ENCODE results near the gene CLEC2D. TPM values are rescaled to one million over a fixed set of nuclear protein-coding genes. Genes with fewer than 3 reads are reported as not detected.
"Not testable (repeated sequence)": the region's sequence is repeated elsewhere in the genome, so short reads cannot be mapped to it uniquely, and the experiment has no call there.

CLEC2D gene
- total RNA-seq, 1 experiment from 2014 or later = 2.9 TPM

- DNase-seq (no peak), ATAC-seq (no peak)
- CTCF ChIA-PET = interaction anchor here (0.6 kb wide), 1 partner anchor 10 kb away, joined by 4 read pairs; no protein-coding TSS in a partner anchor
- Histone ChIP-seq H3F3A (ENCODE audit: low read length, unreplicated experiment) (no peaks in the 10 kb centered on the region), H3K36me3 (ENCODE audit: low read depth, low read length) (no peaks in the 10 kb centered on the region), H3K27ac (ENCODE audit: low read length) (no peak overlapping the region), H3K9me2 (replicated peaks; ENCODE audit: low read length) (no peaks in the 10 kb centered on the region), H3K9me3 (ENCODE audit: low read length) (no peaks in the 10 kb centered on the region), H3K79me2 (ENCODE audit: low read length) (no peaks in the 10 kb centered on the region), H4K20me1 (ENCODE audit: low read length) (no peaks in the 10 kb centered on the region), H2AFZ (ENCODE audit: low read length) (no peak overlapping the region), H3K4me2 (ENCODE audit: low read length) (no peak overlapping the region), H3K9ac (ENCODE audit: low read length) (no peak overlapping the region), H3K4me1 (ENCODE audit: insufficient read depth, low read length) (no peaks in the 10 kb centered on the region), H3K4me3 (ENCODE audit: low read length) (no peak overlapping the region), H3K27me3 (ENCODE audit: low read length) (no peaks in the 10 kb centered on the region)
- no TSS peak for BruUV-seq (replicated peaks)
- POLR2A ChIA-PET (ENCODE audit: unreplicated experiment) = no interaction called here
- TF ChIP-seq EZH2phosphoT487 (IDR thresholded peaks at IDR 0.05; ENCODE audit: borderline replicate concordance, low read length) (no peak), EZH2 (IDR thresholded peaks at IDR 0.05; ENCODE audit: low read length, unreplicated experiment) (no peak), CTCF (conservative IDR thresholded peaks at IDR 0.05; ENCODE audit: low read depth, low read length) (no peak)
- intact Hi-C loops (cut with micrococcal nuclease) = no loop called here
Measured at GRCh38 chr12:9694241-9694640, 24.7 kb downstream of the CLEC2D start.

GRCh38 chr12:9695150-9695549 is 25.6 kb downstream of the CLEC2D start:
- POLR2A ChIA-PET (ENCODE audit: unreplicated experiment); H3K27ac ChIP-seq (ENCODE audit: low read length); H2AFZ ChIP-seq (ENCODE audit: low read length); ATAC-seq; H3K79me2 ChIP-seq (ENCODE audit: low read length); H3K36me3 ChIP-seq (ENCODE audit: low read depth, low read length); CTCF ChIA-PET; BruUV-seq (replicated peaks); H3K4me3 ChIP-seq (ENCODE audit: low read length); DNase-seq; H3F3A ChIP-seq (ENCODE audit: low read length, unreplicated experiment); H3K4me1 ChIP-seq (ENCODE audit: insufficient read depth, low read length); H3K9ac ChIP-seq (ENCODE audit: low read length); intact Hi-C loops (cut with micrococcal nuclease); H3K9me2 ChIP-seq (replicated peaks; ENCODE audit: low read length); H4K20me1 ChIP-seq (ENCODE audit: low read length); H3K4me2 ChIP-seq (ENCODE audit: low read length); H3K27me3 ChIP-seq (ENCODE audit: low read length); H3K9me3 ChIP-seq (ENCODE audit: low read length): not testable (repeated sequence)

DNA sequence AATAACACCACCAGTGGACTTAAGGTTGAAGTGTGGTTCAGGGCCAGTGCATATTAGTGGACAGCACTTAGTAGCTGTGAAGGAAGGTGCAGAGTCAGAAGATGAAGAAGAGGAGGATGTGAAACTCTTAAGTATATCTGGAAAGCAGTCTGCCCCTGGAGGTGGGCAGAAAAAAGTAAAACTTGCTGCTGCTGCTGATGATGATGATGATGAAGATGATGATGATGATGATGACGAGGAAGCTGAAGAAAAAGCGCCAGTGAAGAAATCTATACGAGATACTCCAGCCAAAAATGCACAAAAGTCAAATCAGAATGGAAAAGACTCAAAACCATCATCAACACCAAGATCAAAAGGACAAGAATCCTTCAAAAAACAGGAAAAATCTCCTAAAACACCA is 26.1 kb downstream of the CLEC2D start:
- H3K79me2 ChIP-seq (ENCODE audit: low read length); CTCF ChIA-PET; POLR2A ChIA-PET (ENCODE audit: unreplicated experiment); DNase-seq; intact Hi-C loops (cut with micrococcal nuclease); H4K20me1 ChIP-seq (ENCODE audit: low read length); H3K27me3 ChIP-seq (ENCODE audit: low read length); H2AFZ ChIP-seq (ENCODE audit: low read length); H3K9me2 ChIP-seq (replicated peaks; ENCODE audit: low read length); H3K9me3 ChIP-seq (ENCODE audit: low read length); H3K4me2 ChIP-seq (ENCODE audit: low read length); H3K27ac ChIP-seq (ENCODE audit: low read length); H3K4me3 ChIP-seq (ENCODE audit: low read length); H3K9ac ChIP-seq (ENCODE audit: low read length); H3K36me3 ChIP-seq (ENCODE audit: low read depth, low read length); BruUV-seq (replicated peaks); ATAC-seq; H3K4me1 ChIP-seq (ENCODE audit: insufficient read depth, low read length); H3F3A ChIP-seq (ENCODE audit: low read length, unreplicated experiment): not testable (repeated sequence)

DNA sequence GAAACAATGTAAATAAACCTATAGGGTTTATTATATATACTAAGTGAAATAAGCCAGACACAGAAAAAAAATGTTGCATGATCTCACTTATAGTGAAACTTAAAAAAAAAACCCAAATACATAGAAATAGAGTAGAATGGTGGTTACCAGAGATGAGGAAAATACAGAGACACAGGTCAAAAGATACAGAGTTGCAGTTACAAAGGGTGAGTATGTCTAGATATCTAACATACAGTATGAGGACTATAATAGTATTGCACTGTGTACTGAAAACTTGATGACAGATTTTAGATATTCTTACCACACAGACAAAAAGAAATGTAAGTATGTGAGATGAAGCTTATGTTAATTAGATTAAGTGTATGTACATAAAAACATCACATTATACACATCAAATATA is 28.1 kb downstream of the CLEC2D start:
- CTCF ChIA-PET = no interaction called here
- no peak for TF ChIP-seq EZH2 (IDR thresholded peaks at IDR 0.05; ENCODE audit: low read length, unreplicated experiment)
- no peak for TF ChIP-seq EZH2phosphoT487 (IDR thresholded peaks at IDR 0.05; ENCODE audit: borderline replicate concordance, low read length)
- TF ChIP-seq CTCF (conservative IDR thresholded peaks at IDR 0.05; ENCODE audit: low read depth, low read length) = no peak
- no TSS peak for BruUV-seq (replicated peaks)

More for the DNA sequence above, 28.1 kb downstream of the CLEC2D start:
- Histone ChIP-seq H3F3A (ENCODE audit: low read length, unreplicated experiment) (no peaks in the 10 kb centered on the region), H3K9me3 (ENCODE audit: low read length) (no peaks in the 10 kb centered on the region), H3K4me1 (ENCODE audit: insufficient read depth, low read length) (no peaks in the 10 kb centered on the region), H3K9ac (ENCODE audit: low read length) (no peak overlapping the region), H3K4me2 (ENCODE audit: low read length) (no peak overlapping the region), H3K27me3 (ENCODE audit: low read length) (no peaks in the 10 kb centered on the region), H3K9me2 (replicated peaks; ENCODE audit: low read length) (no peaks in the 10 kb centered on the region), H4K20me1 (ENCODE audit: low read length) (no peaks in the 10 kb centered on the region), H3K79me2 (ENCODE audit: low read length) (no peaks in the 10 kb centered on the region), H3K4me3 (ENCODE audit: low read length) (no peak overlapping the region), H2AFZ (ENCODE audit: low read length) (no peak overlapping the region), H3K36me3 (ENCODE audit: low read depth, low read length) (no peaks in the 10 kb centered on the region), H3K27ac (ENCODE audit: low read length) (no peak overlapping the region)
- POLR2A ChIA-PET (ENCODE audit: unreplicated experiment) = interaction anchor here (0.6 kb wide), 1 partner anchor 8 kb away, joined by 3 read pairs; no protein-coding TSS in a partner anchor
- intact Hi-C loops (cut with micrococcal nuclease) = no loop called here
- ATAC-seq = no peak
- no peak for DNase-seq
